ENCODE measurements around the gene RAE1.

DNA sequence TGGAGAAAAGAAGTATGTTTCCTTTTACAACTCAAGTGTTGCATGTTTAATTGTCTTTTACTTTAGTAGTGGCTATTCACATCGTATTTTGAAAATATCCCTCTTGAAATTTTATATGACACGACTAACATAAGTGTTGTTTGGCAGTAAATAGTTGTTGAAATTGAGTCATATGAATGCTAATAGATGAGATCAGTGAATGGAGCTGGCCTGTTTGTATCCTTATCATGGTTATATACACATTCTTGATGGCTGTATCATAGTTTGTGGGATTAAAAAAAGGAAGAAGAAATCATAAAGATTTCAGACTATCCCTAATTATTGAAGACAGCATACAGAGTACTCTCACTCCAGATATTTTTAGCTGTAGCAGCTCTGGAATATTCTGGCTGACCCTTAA is 8.2 kb upstream of the RAE1 start:
- TF ChIP-seq, protein P1, sequence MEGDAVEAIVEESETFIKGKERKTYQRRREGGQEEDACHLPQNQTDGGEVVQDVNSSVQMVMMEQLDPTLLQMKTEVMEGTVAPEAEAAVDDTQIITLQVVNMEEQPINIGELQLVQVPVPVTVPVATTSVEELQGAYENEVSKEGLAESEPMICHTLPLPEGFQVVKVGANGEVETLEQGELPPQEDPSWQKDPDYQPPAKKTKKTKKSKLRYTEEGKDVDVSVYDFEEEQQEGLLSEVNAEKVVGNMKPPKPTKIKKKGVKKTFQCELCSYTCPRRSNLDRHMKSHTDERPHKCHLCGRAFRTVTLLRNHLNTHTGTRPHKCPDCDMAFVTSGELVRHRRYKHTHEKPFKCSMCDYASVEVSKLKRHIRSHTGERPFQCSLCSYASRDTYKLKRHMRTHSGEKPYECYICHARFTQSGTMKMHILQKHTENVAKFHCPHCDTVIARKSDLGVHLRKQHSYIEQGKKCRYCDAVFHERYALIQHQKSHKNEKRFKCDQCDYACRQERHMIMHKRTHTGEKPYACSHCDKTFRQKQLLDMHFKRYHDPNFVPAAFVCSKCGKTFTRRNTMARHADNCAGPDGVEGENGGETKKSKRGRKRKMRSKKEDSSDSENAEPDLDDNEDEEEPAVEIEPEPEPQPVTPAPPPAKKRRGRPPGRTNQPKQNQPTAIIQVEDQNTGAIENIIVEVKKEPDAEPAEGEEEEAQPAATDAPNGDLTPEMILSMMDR (IDR thresholded peaks at IDR 0.05) = no peak
- TF ChIP-seq EP300 (IDR thresholded peaks at IDR 0.05) = no peak
